IMR-90 (cell line): ENCODE data around the gene ECSIT. TPM values are rescaled to one million over a fixed set of nuclear protein-coding genes. Genes with fewer than 3 reads are reported as not detected.
"Not testable (repeated sequence)": the region's sequence is repeated elsewhere in the genome, so short reads cannot be mapped to it uniquely, and the experiment has no call there.

ENCODE experiments used
- ATAC-seq: fragments of 200-7000 bp; cut with Tn5 transposase; 2 replicates; pipeline ENCODE4 v1.9.1; 2020; ENCODE audit warnings: low read depth, mild to moderate bottlenecking, moderate library complexity
- BruUV-seq: library from RNA; stranded (reverse); fragments of 400-500 nt; replicated peaks from 2 replicates; lab custom pipeline; 2021; lab: Mats Ljungman, UMichigan
- CTCF ChIA-PET: fragments of 300-600 bp; formaldehyde crosslinking; extraction: SDS; loops from one replicate; lab custom pipeline; 2021; ENCODE audit warnings: antibody characterized with exemption; lab: Yijun Ruan, JAX
- POLR2A ChIA-PET: fragments of 300-600 bp; sonication (Branson Sonifier 250); formaldehyde crosslinking; loops from one replicate; lab custom pipeline; 2022; ENCODE audit warnings: antibody characterized with exemption; ENCODE audit not compliant: unreplicated experiment; lab: Charles Lee
- DNase-seq: peaks from one replicate; pipeline ENCODE4 v3.0.0; 2013
- H2AFZ ChIP-seq: replicated peaks from 2 replicates; pipeline ENCODE3; 2013; ENCODE audit warnings: low read length, mild to moderate bottlenecking; ENCODE audit not compliant: poor library complexity
- H2AK5ac ChIP-seq: 2 replicates; pipeline ENCODE4 v1.6.1; 2013; ENCODE audit warnings: low read depth, low read length, inconsistent platforms
- H2AK9ac ChIP-seq: replicated peaks from 2 replicates; pipeline ENCODE3; 2013; ENCODE audit warnings: mild to moderate bottlenecking, low read depth, low read length, moderate library complexity; ENCODE audit not compliant: poor library complexity
- H2BK120ac ChIP-seq: 2 replicates; pipeline ENCODE4 v1.6.1; 2013; ENCODE audit warnings: low read depth, low read length, inconsistent platforms
- H2BK15ac ChIP-seq: 3 replicates; pipeline ENCODE4 v1.6.1; 2013; ENCODE audit warnings: low read depth, low read length, inconsistent platforms
- H2BK20ac ChIP-seq: 2 replicates; pipeline ENCODE4 v1.6.1; 2013; ENCODE audit warnings: low read depth, mild to moderate bottlenecking, inconsistent platforms, low read length, moderate library complexity
- H2BK5ac ChIP-seq: 2 replicates; pipeline ENCODE4 v1.6.1; 2013; ENCODE audit warnings: mild to moderate bottlenecking, low read depth, low read length, inconsistent platforms; ENCODE audit not compliant: poor library complexity, severe bottlenecking
- H3K14ac ChIP-seq: replicated peaks from 2 replicates; pipeline ENCODE4 v1.6.1; 2013; ENCODE audit warnings: low read depth, low read length, inconsistent platforms
- H3K18ac ChIP-seq: 2 replicates; pipeline ENCODE4 v1.6.1; 2013; ENCODE audit warnings: low read depth, low read length, control low read depth
- H3K23ac ChIP-seq: 2 replicates; pipeline ENCODE4 v1.6.1; 2013; ENCODE audit warnings: low read depth, low read length, inconsistent platforms
- H3K27ac ChIP-seq: 2 replicates; pipeline ENCODE4 v1.5.1; 2013; ENCODE audit warnings: mild to moderate bottlenecking, control low read depth, low read length; ENCODE audit not compliant: insufficient read depth
- H3K27me3 ChIP-seq: 2 replicates; pipeline ENCODE4 v1.6.1; 2013; ENCODE audit warnings: low read length; ENCODE audit not compliant: control insufficient read depth, insufficient read depth
- H3K36me3 ChIP-seq: 2 replicates; pipeline ENCODE4 v1.6.1; 2013; ENCODE audit warnings: low read length, mixed read lengths; ENCODE audit not compliant: control insufficient read depth, insufficient read depth
- H3K4ac ChIP-seq: 2 replicates; pipeline ENCODE4 v1.6.1; 2013; ENCODE audit warnings: low read depth, low read length, inconsistent platforms
- H3K4me1 ChIP-seq: 2 replicates; pipeline ENCODE4 v1.6.1; 2013; ENCODE audit warnings: low read length, mixed read lengths; ENCODE audit not compliant: control insufficient read depth, insufficient read depth
- H3K4me2 ChIP-seq: 2 replicates; pipeline ENCODE4 v1.6.1; 2013; ENCODE audit warnings: low read depth, mild to moderate bottlenecking, control low read depth, low read length, moderate library complexity
- H3K4me3 ChIP-seq: 2 replicates; pipeline ENCODE4 v1.5.1; 2013; ENCODE audit warnings: low read depth, mild to moderate bottlenecking, control low read depth, low read length, moderate library complexity; ENCODE audit not compliant: insufficient read depth
- H3K56ac ChIP-seq: 2 replicates; pipeline ENCODE4 v1.6.1; 2013; ENCODE audit warnings: low read length, inconsistent platforms; ENCODE audit not compliant: insufficient read depth; ENCODE audit errors: extremely low read depth
- H3K79me1 ChIP-seq, 2 experiments: 2 replicates each; pipeline ENCODE4 v1.6.1; 2013; ENCODE audit warnings: low read length in 2 of 2, inconsistent platforms in 1 of 2, low read depth in 1 of 2
- H3K9ac ChIP-seq: 2 replicates; pipeline ENCODE4 v1.6.1; 2013; ENCODE audit warnings: low read depth, low read length, control low read depth
- H3K9me1 ChIP-seq: 2 replicates; pipeline ENCODE4 v1.6.1; 2013; ENCODE audit warnings: low read length, inconsistent platforms; ENCODE audit not compliant: insufficient read depth
- H3K9me3 ChIP-seq: 2 replicates; pipeline ENCODE4 v1.6.1; 2013; ENCODE audit warnings: low read length; ENCODE audit not compliant: control insufficient read depth, insufficient read depth
- H4K20me1 ChIP-seq: 2 replicates; pipeline ENCODE4 v1.6.1; 2013; ENCODE audit warnings: low read length, inconsistent platforms; ENCODE audit not compliant: insufficient read depth
- H4K5ac ChIP-seq: 2 replicates; pipeline ENCODE4 v1.6.1; 2013; ENCODE audit warnings: mild to moderate bottlenecking, low read depth, low read length, control low read depth
- H4K8ac ChIP-seq, 2 experiments: 2 replicates each; pipeline ENCODE4 v1.6.1; 2013; ENCODE audit warnings: low read depth in 2 of 2, low read length in 2 of 2, control low read depth in 1 of 2, inconsistent platforms in 1 of 2
- H4K91ac ChIP-seq: 2 replicates; pipeline ENCODE4 v1.6.1; 2013; ENCODE audit warnings: low read depth, low read length, inconsistent platforms; ENCODE audit not compliant: insufficient read depth
- WGBS, 2 experiments: methylation state at CpG; one replicate each; pipeline versions ENCODE4 v1.1.5 to v1.1.7; 2013; ENCODE audit warnings: missing lambda C conversion rate in 2 of 2; ENCODE audit not compliant: insufficient read length in 1 of 2; ENCODE audit errors: extremely low coverage in 2 of 2; 5-methylcytosine and 5-hydroxymethylcytosine counted together
- dilution Hi-C: fragments of 300-500 bp; cut with HindIII; formaldehyde crosslinking; loops from one replicate; pipeline ENCODE4 v1.14.3; 2018; ENCODE audit warnings: low sequenced_read_pairs; ENCODE audit not compliant: unreplicated experiment
- in situ Hi-C: fragments of 300-500 bp; cut with MboI; formaldehyde crosslinking; loops from 3 replicates; pipeline ENCODE4 v1.14.3; 2019; ENCODE audit warnings: low sequenced_read_pairs, inconsistent platforms, mixed read lengths
- intact Hi-C: fragments of 100-400 bp; cut with micrococcal nuclease; formaldehyde crosslinking; loops from 2 replicates; pipeline ENCODE4 v1.10.0; 2022
- polyA plus RNA-seq, 3 experiments: library from polyadenylated mRNA; depleted of rRNA; stranded (reverse); fragments of >200 nt; gene quantifications; 2 replicates each; pipeline ENCODE4 v1.2.3, GENCODE V29; 2012; ENCODE audit warnings: low replicate concordance in 1 of 3
- total RNA-seq: library from RNA; depleted of rRNA; stranded (reverse); fragments of >200 nt; gene quantifications from 2 replicates; pipeline ENCODE4 v1.2.3, GENCODE V29; 2012
- TF ChIP-seq, protein P1 (sequence below): fragments of 150-350 bp; IDR thresholded peaks from 2 replicates; pipeline ENCODE4 v1.6.1; 2016; ENCODE audit warnings: low read depth, mild to moderate bottlenecking, low read length, moderate library complexity, borderline replicate concordance

Gene ECSIT
- total and polyA plus RNA-seq, 2 of the 4 experiments (the other 2 are of a cell fraction): 30.5 to 42.3 TPM

DNA sequence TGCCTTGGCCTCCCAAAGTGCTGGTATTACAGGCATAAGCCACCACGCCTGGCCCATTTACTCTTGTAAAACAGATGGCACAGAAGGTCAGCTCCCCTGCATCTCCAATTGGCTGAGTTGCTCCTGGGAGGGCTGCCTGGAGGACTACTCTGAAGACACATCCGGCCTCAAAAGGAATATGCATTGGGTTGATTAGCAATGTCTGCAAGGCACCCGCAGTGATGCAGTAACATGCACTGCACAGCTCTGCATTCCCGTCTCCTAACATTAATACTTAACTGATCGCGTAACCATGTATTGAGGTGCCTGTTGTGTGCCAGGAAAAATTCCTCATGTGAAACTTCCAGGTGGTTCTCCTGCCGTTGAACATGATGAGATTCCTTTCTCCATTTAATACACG, 53.1 kb downstream of the ECSIT start:
- H2BK5ac ChIP-seq: no peak overlapping the region
- DNase-seq (no peak), ATAC-seq (no peak)
- no TSS peak for BruUV-seq
- POLR2A ChIA-PET: no interaction called here
- in situ Hi-C loops (loop anchor here (10.0 kb wide), 1 partner anchor 181 kb away; the partner anchor contains the start of gene TSPAN16), intact Hi-C loops (no loop called here), dilution Hi-C loops (no loop called here)
- no peak overlapping the region for H4K5ac ChIP-seq
- H4K8ac ChIP-seq: no peak overlapping the region
- no peak overlapping the region for H4K91ac ChIP-seq
- H3K14ac ChIP-seq: no peak overlapping the region
- CTCF ChIA-PET: no interaction called here
- TF ChIP-seq, protein P1, sequence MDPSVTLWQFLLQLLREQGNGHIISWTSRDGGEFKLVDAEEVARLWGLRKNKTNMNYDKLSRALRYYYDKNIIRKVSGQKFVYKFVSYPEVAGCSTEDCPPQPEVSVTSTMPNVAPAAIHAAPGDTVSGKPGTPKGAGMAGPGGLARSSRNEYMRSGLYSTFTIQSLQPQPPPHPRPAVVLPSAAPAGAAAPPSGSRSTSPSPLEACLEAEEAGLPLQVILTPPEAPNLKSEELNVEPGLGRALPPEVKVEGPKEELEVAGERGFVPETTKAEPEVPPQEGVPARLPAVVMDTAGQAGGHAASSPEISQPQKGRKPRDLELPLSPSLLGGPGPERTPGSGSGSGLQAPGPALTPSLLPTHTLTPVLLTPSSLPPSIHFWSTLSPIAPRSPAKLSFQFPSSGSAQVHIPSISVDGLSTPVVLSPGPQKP: no peak
- H3K9me1 ChIP-seq: no peaks in the 10 kb centered on the region
- H3K36me3 ChIP-seq: no peaks in the 10 kb centered on the region
- no peak overlapping the region for H3K18ac ChIP-seq
- H3K23ac ChIP-seq: no peak overlapping the region
- no peak overlapping the region for H2BK120ac ChIP-seq
- peaks cover 43% of the 10 kb centered on the region for H3K27me3 ChIP-seq
- no peak overlapping the region for H2AK9ac ChIP-seq
- no peak overlapping the region for H3K4me3 ChIP-seq
- H2AFZ ChIP-seq: no peak overlapping the region
- no peak overlapping the region for H2BK15ac ChIP-seq
- H4K20me1 ChIP-seq: no peaks in the 10 kb centered on the region
- no peak overlapping the region for H2BK20ac ChIP-seq
- H3K4ac ChIP-seq: no peak overlapping the region
- no CpG with 5 or more reads among the region's 8 CpGs for WGBS, 2 experiments
- no peaks in the 10 kb centered on the region for H3K4me1 ChIP-seq
- H3K56ac ChIP-seq: no peak overlapping the region
- H3K27ac ChIP-seq: no peak overlapping the region
- H3K9me3 ChIP-seq: no peaks in the 10 kb centered on the region
- no peak overlapping the region for H2AK5ac ChIP-seq
- H3K4me2 ChIP-seq: no peak overlapping the region
- no peaks in the 10 kb centered on the region for H3K79me1 ChIP-seq
- no peak overlapping the region for H3K9ac ChIP-seq

DNA sequence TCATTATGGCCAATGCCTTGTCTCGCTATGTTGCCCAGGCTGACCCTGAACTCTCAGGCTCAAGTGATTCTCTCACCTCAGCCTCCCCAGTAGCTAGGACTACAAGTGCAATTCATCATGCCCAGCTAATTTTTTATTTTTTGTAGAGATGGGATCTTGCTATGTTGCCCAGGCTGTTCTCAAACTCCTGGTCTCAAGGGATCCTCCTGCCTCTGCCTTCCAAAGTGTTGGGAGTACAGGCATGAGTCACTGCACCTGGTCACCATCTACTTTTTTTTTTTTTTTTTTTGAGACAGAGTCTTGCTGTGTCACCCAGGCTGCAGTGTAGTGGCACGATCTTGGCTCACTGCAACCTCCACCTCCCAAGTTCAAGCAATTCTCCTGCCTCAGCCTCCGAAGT, 53.6 kb downstream of the ECSIT start:
- H3K4me1 ChIP-seq, H2BK120ac ChIP-seq, H3K4ac ChIP-seq, H3K27ac ChIP-seq, H3K36me3 ChIP-seq, H3K18ac ChIP-seq, H2AK5ac ChIP-seq, H4K20me1 ChIP-seq, DNase-seq, H4K8ac ChIP-seq, POLR2A ChIA-PET, H3K9ac ChIP-seq, H3K9me3 ChIP-seq, H3K9me1 ChIP-seq, H4K5ac ChIP-seq, H3K79me1 ChIP-seq, H2AK9ac ChIP-seq, intact Hi-C loops, BruUV-seq, H3K14ac ChIP-seq, H2BK5ac ChIP-seq, CTCF ChIA-PET, ATAC-seq, H2AFZ ChIP-seq, H2BK15ac ChIP-seq, H3K23ac ChIP-seq, H3K4me3 ChIP-seq, dilution Hi-C loops, H2BK20ac ChIP-seq, H4K91ac ChIP-seq, H3K4me2 ChIP-seq, H3K56ac ChIP-seq: not testable (repeated sequence)
- WGBS, 2 experiments: no CpG with 5 or more reads among the region's 3 CpGs
- in situ Hi-C loops: loop anchor here (10.0 kb wide), 1 partner anchor 181 kb away; the partner anchor contains the start of gene TSPAN16
- peaks cover 39% of the 10 kb centered on the region for H3K27me3 ChIP-seq
